ENCODE data around the gene GAK. TPM values are rescaled to one million over a fixed set of nuclear protein-coding genes. Genes with fewer than 3 reads are reported as not detected.

The GAK gene
- total and polyA plus RNA-seq, 2 experiments from 2014 or later, result 59.8 to 144 TPM

GRCh38 chr4:818106-818921 is 113.8 kb downstream of the GAK start:
- no peaks in the 10 kb centered on the region for H3K9me3 ChIP-seq (ENCODE audit: low read depth)
- no peaks in the 10 kb centered on the region for H3K36me3 ChIP-seq
- H3K27ac ChIP-seq, result no peak overlapping the region
- H3K27me3 ChIP-seq, result peaks cover 94% of the 10 kb centered on the region
- no peak overlapping the region for H3K4me3 ChIP-seq
- no peaks in the 10 kb centered on the region for H3K4me1 ChIP-seq (ENCODE audit: low read depth)
- DNase-seq (ENCODE audit: low read depth in 1 of 2, low spot score in 1 of 2), result no peak
- TF ChIP-seq CTCF (IDR thresholded peaks at IDR 0.05; ENCODE audit: low read depth, low read length), result no peak

GRCh38 chr4:815464-816146 is 116.5 kb downstream of the GAK start:
- TF ChIP-seq CTCF (IDR thresholded peaks at IDR 0.05; ENCODE audit: low read depth, low read length), result no peak
- Histone ChIP-seq H3K36me3 (no peaks in the 10 kb centered on the region), H3K9me3 (ENCODE audit: low read depth) (no peaks in the 10 kb centered on the region), H3K4me1 (ENCODE audit: low read depth) (no peaks in the 10 kb centered on the region), H3K27me3 (peaks cover 93% of the 10 kb centered on the region), H3K27ac (no peak overlapping the region), H3K4me3 (no peak overlapping the region)
- DNase-seq (ENCODE audit: low read depth in 1 of 2, low spot score in 1 of 2), result no peak

- no peak for TF ChIP-seq CTCF (IDR thresholded peaks at IDR 0.05; ENCODE audit: low read depth, low read length)
- Histone ChIP-seq H3K27me3 (peaks cover 80% of the 10 kb centered on the region), H3K36me3 (no peaks in the 10 kb centered on the region)
These were observed 117.7 kb downstream of the GAK start for GRCh38 chr4:814312-814850.

GRCh38 chr4:813900-814299 is 118.2 kb downstream of the GAK start:
- H3K4me3 ChIP-seq, result no peak overlapping the region
- DNase-seq (ENCODE audit: low read depth in 1 of 2, low spot score in 1 of 2), result no peak
- H3K27me3 ChIP-seq, result peaks cover 77% of the 10 kb centered on the region
- no peak for TF ChIP-seq CTCF (IDR thresholded peaks at IDR 0.05; ENCODE audit: low read depth, low read length)
- no peaks in the 10 kb centered on the region for H3K4me1 ChIP-seq (ENCODE audit: low read depth)
- H3K36me3 ChIP-seq, result no peaks in the 10 kb centered on the region
- no peaks in the 10 kb centered on the region for H3K9me3 ChIP-seq (ENCODE audit: low read depth)
- no peak overlapping the region for H3K27ac ChIP-seq

More at GRCh38 chr4:814312-814850, 117.7 kb downstream of the GAK start:
- no peak overlapping the region for H3K4me3 ChIP-seq
- no peak overlapping the region for H3K27ac ChIP-seq
- no peaks in the 10 kb centered on the region for H3K9me3 ChIP-seq (ENCODE audit: low read depth)
- no peaks in the 10 kb centered on the region for H3K4me1 ChIP-seq (ENCODE audit: low read depth)
- no peak for DNase-seq (ENCODE audit: low read depth in 1 of 2, low spot score in 1 of 2)

- H3K27ac ChIP-seq, result no peak overlapping the region
- H3K27me3 ChIP-seq, result peaks cover 36% of the 10 kb centered on the region
- no peak for TF ChIP-seq CTCF (IDR thresholded peaks at IDR 0.05; ENCODE audit: low read depth, low read length)
- no peaks in the 10 kb centered on the region for H3K4me1 ChIP-seq (ENCODE audit: low read depth)
- DNase-seq (ENCODE audit: low read depth in 1 of 2, low spot score in 1 of 2), result peak in 1 of 2 donors; percentile 19
- no peak overlapping the region for H3K4me3 ChIP-seq
- H3K36me3 ChIP-seq, result no peaks in the 10 kb centered on the region
- H3K9me3 ChIP-seq (ENCODE audit: low read depth), result no peaks in the 10 kb centered on the region
These were observed 123.1 kb downstream of the GAK start for GRCh38 chr4:808860-809570.

All from cardiac muscle cell (in vitro differentiated cells and primary cell).